Liver (tissue), 9 donors: Measurements from ENCODE around the gene EML1. TPM values are rescaled to one million over a fixed set of nuclear protein-coding genes. Genes with fewer than 3 reads are reported as not detected.

ENCODE experiments used
- DNase-seq: peaks from one replicate; pipeline ENCODE4 v3.0.0-alpha.2; 2017; ENCODE audit warnings: low spot score
- H3K27ac ChIP-seq, 2 donors: one replicate each; pipeline ENCODE4 v1.7.0; 2013; ENCODE audit warnings: inconsistent platforms in 2 of 2, low read length in 2 of 2, control low read depth in 1 of 2, low read depth in 1 of 2, mild to moderate bottlenecking in 1 of 2
- H3K27me3 ChIP-seq, 4 donors: one replicate each; pipeline versions ENCODE4 v1.6.1 to v1.7.0; 2013; ENCODE audit warnings: low read length in 3 of 4, inconsistent platforms in 1 of 4, mild to moderate bottlenecking in 1 of 4, moderate library complexity in 1 of 4; ENCODE audit not compliant: control insufficient read depth in 4 of 4, insufficient read depth in 4 of 4
- H3K36me3 ChIP-seq, 4 donors: one replicate each; pipeline versions ENCODE4 v1.6.1 to v1.7.0; 2013; ENCODE audit warnings: low read length in 3 of 4, mild to moderate bottlenecking in 3 of 4, low read depth in 1 of 4, moderate library complexity in 1 of 4; ENCODE audit not compliant: control insufficient read depth in 4 of 4, insufficient read depth in 3 of 4
- H3K4me1 ChIP-seq, 4 donors: one replicate each; pipeline versions ENCODE4 v1.6.1 to v1.7.0; 2013; ENCODE audit warnings: low read length in 3 of 4, mild to moderate bottlenecking in 3 of 4, moderate library complexity in 1 of 4; ENCODE audit not compliant: control insufficient read depth in 4 of 4, insufficient read depth in 4 of 4
- H3K4me3 ChIP-seq, 3 donors: one replicate each; pipeline versions ENCODE4 v1.6.1 to v1.7.0; 2013; ENCODE audit warnings: low read length in 3 of 3, control low read depth in 1 of 3, low read depth in 1 of 3, mild to moderate bottlenecking in 1 of 3
- H3K9ac ChIP-seq, 2 donors: one replicate each; pipeline ENCODE4 v1.7.0; 2013; ENCODE audit warnings: low read length in 2 of 2, mild to moderate bottlenecking in 2 of 2, moderate library complexity in 2 of 2, control low read depth in 1 of 2, low read depth in 1 of 2
- H3K9me3 ChIP-seq, 4 donors: one replicate each; pipeline versions ENCODE4 v1.6.1 to v1.7.0; 2013; ENCODE audit warnings: low read length in 3 of 4; ENCODE audit not compliant: control insufficient read depth in 4 of 4
- ATF3 ChIP-seq: IDR thresholded peaks from 2 replicates; pipeline ENCODE4 v1.6.1; 2016; ENCODE audit warnings: antibody characterized with exemption
- CTCF ChIP-seq: fragments of 150-350 bp; IDR thresholded peaks from 2 replicates; pipeline ENCODE4 v1.5.1; 2017; ENCODE audit warnings: improper control_type of control experiment, low read depth, low read length; ENCODE audit not compliant: missing input control
- FOXA2 ChIP-seq: IDR thresholded peaks from 2 replicates; pipeline ENCODE4 v1.6.1; 2016; ENCODE audit warnings: antibody characterized with exemption
- GABPA ChIP-seq, 2 donors: IDR thresholded peaks in 1 of 2; conservative IDR thresholded peaks in 1 of 2; 2 replicates each; pipeline ENCODE4 v1.6.1; 2016; ENCODE audit warnings: antibody characterized with exemption in 2 of 2, mild to moderate bottlenecking in 1 of 2, moderate library complexity in 1 of 2
- JUND ChIP-seq, 2 donors: IDR thresholded peaks; 2 replicates each; pipeline ENCODE4 v1.6.1; 2016; ENCODE audit warnings: antibody characterized with exemption in 2 of 2
- MAX ChIP-seq: IDR thresholded peaks from 2 replicates; pipeline ENCODE4 v1.6.1; 2016; ENCODE audit warnings: antibody characterized with exemption
- NR2F2 ChIP-seq: IDR thresholded peaks from 2 replicates; pipeline ENCODE4 v1.6.1; 2016; ENCODE audit warnings: antibody characterized with exemption
- RAD21 ChIP-seq, 2 donors: IDR thresholded peaks; 2 replicates each; pipeline ENCODE4 v1.6.1; 2016; ENCODE audit warnings: antibody characterized with exemption in 2 of 2, mild to moderate bottlenecking in 2 of 2
- REST ChIP-seq: IDR thresholded peaks from 2 replicates; pipeline ENCODE4 v1.6.1; 2016; ENCODE audit warnings: antibody characterized with exemption, mild to moderate bottlenecking
- RXRA ChIP-seq, 2 donors: IDR thresholded peaks; 2 replicates each; pipeline ENCODE4 v1.6.1; 2017 to 2018; ENCODE audit warnings: antibody characterized with exemption in 2 of 2, mild to moderate bottlenecking in 1 of 2
- SP1 ChIP-seq: IDR thresholded peaks from 2 replicates; pipeline ENCODE4 v1.6.1; 2018; ENCODE audit warnings: antibody characterized with exemption, mild to moderate bottlenecking
- TAF1 ChIP-seq: conservative IDR thresholded peaks from 2 replicates; pipeline ENCODE4 v1.6.1; 2016; ENCODE audit warnings: antibody characterized with exemption, mild to moderate bottlenecking
- YY1 ChIP-seq: IDR thresholded peaks from 2 replicates; pipeline ENCODE4 v1.6.1; 2016; ENCODE audit warnings: antibody characterized with exemption, mild to moderate bottlenecking
- ZBTB33 ChIP-seq: IDR thresholded peaks from 2 replicates; pipeline ENCODE4 v1.6.1; 2016; ENCODE audit warnings: antibody characterized with exemption
- WGBS: extraction: QIAGEN DNeasy Blood & Tissue Kit; methylation state at CpG from one replicate; pipeline ENCODE4 v1.1.7; 2013; 5-methylcytosine and 5-hydroxymethylcytosine counted together
- polyA plus RNA-seq, 2 donors: library from polyadenylated mRNA; stranded (reverse) in 1 of 2; unstranded in 1 of 2; fragments of 200-250 nt in 1 of 2; fragments of >200 nt in 1 of 2; fragmentation: Nextera tagmentation in 1 of 2; extraction: Ambion mirVana in 1 of 2; gene quantifications; one replicate each; pipeline versions ENCODE4 v1.2.1 to v1.2.3, GENCODE V29; 2013 to 2015
- total RNA-seq, 2 donors: library from RNA; depleted of rRNA; stranded (reverse); fragments of >200 nt; gene quantifications; one replicate each; pipeline ENCODE4 v1.2.3, GENCODE V29; 2014
- donor health status: healthy.
- donor health status: healthy.
- donor health status: healthy.
- donor health status: healthy.
- donor health status: healthy.

Gene EML1
- total and polyA plus RNA-seq, 4 donors, result 2.7 to 14.6 (median 4.6) TPM

GRCh38 chr14:99896361-99896760, 103.1 kb downstream of the EML1 start:
- Histone ChIP-seq H3K27ac (no peak overlapping the region), H3K4me1 (no peaks in the 10 kb centered on the region), H3K36me3 (no peaks in the 10 kb centered on the region), H3K9ac (no peak overlapping the region), H3K4me3 (no peak overlapping the region), H3K9me3 (no peaks in the 10 kb centered on the region), H3K27me3 (no peaks in the 10 kb centered on the region)
- no peak for TF ChIP-seq MAX
- no peak for TF ChIP-seq GABPA (IDR thresholded peaks at IDR 0.05 in 1 of 2, conservative IDR thresholded peaks at IDR 0.05 in 1 of 2)
- no peak for TF ChIP-seq RAD21 (IDR thresholded peaks at IDR 0.05)
- TF ChIP-seq REST, result no peak
- no peak for TF ChIP-seq YY1
- no peak for TF ChIP-seq TAF1
- no peak for TF ChIP-seq NR2F2
- TF ChIP-seq CTCF, result no peak
- TF ChIP-seq RXRA (IDR thresholded peaks at IDR 0.05), result no peak
- no peak for DNase-seq
- 70% methylated on average over 3 of the region's 3 CpGs for WGBS

GRCh38 chr14:99899578-99900178, 106.5 kb downstream of the EML1 start:
- Histone ChIP-seq H3K36me3 (no peaks in the 10 kb centered on the region), H3K27me3 (no peaks in the 10 kb centered on the region), H3K4me3 (no peak overlapping the region), H3K27ac (no peak overlapping the region), H3K9ac (no peak overlapping the region), H3K9me3 (no peaks in the 10 kb centered on the region), H3K4me1 (peaks cover 0 to 3% (median 1%) of the 10 kb centered on the region in 4 donors)
- TF ChIP-seq REST, result no peak
- TF ChIP-seq MAX, result no peak
- TF ChIP-seq ATF3, result no peak
- no peak for TF ChIP-seq ZBTB33
- no peak for TF ChIP-seq SP1
- TF ChIP-seq RAD21 (IDR thresholded peaks at IDR 0.05), result peak; percentile 48 to 64
- peak; percentile 43 for TF ChIP-seq CTCF
- no peak for TF ChIP-seq YY1
- TF ChIP-seq NR2F2, result no peak
- TF ChIP-seq JUND (IDR thresholded peaks at IDR 0.05), result no peak
- no peak for TF ChIP-seq GABPA (IDR thresholded peaks at IDR 0.05 in 1 of 2, conservative IDR thresholded peaks at IDR 0.05 in 1 of 2)
- no peak for TF ChIP-seq FOXA2
- WGBS, result 63% methylated on average over 7 of the region's 7 CpGs
- DNase-seq, result no peak
